NCI-H226 (cell line): ENCODE results near the gene FHL3.
A peak's percentile ranks its signal among the peaks of the same experiment; 100 is the strongest.

ENCODE experiments used
- DNase-seq: peaks from one replicate; pipeline ENCODE4 v3.0.0-alpha.2; 2015

The FHL3 gene, protein sequence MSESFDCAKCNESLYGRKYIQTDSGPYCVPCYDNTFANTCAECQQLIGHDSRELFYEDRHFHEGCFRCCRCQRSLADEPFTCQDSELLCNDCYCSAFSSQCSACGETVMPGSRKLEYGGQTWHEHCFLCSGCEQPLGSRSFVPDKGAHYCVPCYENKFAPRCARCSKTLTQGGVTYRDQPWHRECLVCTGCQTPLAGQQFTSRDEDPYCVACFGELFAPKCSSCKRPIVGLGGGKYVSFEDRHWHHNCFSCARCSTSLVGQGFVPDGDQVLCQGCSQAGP

DNA sequence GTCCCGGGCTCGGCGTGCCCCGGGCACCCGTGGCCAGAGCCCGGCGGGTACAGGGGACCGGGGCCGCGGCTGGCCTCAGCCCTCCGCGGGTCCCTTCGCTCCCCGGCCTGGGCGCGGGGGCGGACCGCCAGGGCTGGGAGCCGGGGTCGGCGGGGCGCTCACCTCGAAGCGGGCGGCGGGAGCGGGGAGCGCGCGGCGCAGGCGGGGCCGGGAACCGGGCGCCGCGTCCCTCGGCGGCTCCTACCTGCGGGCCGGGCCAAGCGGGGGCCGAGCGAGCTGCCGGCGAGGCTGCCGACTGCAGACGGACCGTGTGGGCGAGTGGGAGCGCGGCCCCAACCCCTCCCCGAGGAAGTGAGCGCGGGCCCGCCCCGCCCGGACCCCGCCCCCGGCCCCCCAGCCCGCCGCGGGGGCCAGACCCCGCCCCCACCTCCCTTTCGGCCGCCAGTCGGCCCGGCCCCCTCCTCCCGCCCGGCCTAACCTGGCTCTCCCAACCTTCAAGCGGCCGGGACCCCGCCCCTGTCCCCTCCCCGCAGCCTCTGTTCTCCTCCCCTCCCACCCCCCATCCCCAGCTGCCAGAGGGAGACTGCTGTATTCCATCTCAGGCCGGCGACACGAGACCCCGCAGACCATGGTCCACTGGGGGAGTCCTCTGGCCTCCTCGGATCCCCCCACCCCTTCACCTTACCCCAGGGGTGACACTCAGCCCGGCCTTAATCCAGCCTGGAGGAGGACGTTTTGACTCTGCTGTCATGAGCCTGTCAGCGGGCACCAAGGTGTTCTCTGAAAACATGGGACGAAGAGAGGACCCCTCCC is at the start of gene FHL3:
TSS of gene FHL3 (minus strand) at position 320 of the 813 bp plus-strand sequence. CDS start 6,102 bp downstream, outside the sequence.
- peak; percentile 27 for DNase-seq

DNA sequence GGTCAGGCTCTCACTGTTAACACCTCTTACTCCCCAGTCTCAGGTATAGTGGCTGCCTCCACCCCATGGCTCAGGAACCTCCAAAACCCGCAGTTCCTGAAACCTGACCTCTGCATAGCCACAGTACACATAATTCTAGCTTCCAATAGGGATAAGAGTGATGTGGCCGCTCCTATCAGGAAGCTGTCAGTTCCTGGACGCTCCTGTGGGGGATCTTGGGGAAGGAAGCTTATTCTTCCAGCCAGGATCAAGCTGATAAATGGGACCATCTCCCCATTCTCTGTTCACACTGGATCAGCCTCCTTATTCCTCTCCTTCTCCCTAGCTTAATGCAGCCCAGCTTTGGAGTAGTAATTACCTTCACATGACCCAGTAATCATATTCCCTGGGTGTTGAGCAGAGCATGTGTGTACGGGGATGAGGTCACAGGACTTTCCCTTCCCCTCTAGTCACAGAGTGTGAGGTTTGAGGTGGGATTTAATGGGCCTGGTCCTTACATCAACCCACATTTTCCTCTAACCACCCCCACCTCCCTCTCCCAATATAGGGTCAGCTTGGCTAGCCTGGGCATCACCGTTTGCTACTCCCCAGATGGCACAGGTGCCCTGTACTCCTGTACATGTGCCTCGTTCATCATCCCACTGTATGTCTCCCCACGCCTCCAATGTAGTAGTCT is 48.2 kb upstream of the FHL3 start:
- no peak for DNase-seq

DNA sequence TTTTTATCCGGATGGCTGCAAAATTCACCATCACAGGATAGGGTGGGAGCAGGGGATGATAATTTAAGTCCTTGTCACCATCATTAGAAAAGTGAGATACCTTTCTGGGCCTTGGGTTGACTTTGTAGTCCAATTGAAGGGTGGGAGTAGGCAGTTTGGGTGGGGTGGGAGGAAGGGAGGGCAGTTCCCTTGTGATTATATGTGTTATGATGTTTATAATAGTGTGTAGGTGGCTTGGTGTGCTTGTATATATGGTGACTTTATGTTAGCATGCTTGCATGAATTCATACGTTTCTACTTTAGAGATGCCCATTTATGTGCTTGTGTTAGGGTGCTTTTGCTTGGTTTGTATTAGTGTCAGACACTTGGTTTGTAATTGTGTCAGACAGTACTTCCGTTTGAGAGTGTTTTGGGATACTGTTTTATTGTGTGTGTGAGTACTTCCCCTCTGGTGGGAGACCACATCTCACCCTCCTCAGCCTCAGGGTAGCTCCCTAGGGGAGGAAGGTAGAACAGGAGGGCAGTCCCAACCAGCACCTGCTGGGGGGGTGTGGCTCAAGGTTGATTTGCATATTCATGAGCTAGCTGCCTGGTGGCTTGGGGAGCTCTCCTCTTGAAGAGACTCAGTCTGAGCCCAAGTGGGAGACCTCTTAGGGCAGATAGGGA is 47.6 kb upstream of the FHL3 start:
- no peak for DNase-seq

DNA sequence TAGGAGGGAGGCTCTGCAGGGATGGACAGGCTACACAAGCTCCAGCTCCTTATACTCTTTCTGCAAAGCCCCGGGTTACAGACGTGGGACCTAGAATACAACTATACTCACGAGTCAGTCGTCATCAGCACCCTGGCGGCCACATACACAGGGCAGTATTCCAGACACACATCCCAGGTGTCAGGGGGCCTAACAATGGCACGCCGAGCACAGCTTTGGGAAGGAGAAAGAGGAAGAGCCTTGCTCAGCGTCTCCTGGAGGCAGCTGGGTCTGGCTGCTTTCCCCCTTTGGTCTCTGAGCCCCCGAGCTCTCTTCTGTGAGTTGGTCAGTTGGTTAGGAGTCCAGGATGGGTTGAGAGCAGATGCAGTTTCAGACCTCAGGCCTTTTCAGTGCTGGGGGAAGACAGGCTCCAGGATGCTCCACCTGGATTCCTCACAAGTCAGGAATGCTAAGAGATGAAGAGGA is 45.8 kb upstream of the FHL3 start:
- no peak for DNase-seq

DNA sequence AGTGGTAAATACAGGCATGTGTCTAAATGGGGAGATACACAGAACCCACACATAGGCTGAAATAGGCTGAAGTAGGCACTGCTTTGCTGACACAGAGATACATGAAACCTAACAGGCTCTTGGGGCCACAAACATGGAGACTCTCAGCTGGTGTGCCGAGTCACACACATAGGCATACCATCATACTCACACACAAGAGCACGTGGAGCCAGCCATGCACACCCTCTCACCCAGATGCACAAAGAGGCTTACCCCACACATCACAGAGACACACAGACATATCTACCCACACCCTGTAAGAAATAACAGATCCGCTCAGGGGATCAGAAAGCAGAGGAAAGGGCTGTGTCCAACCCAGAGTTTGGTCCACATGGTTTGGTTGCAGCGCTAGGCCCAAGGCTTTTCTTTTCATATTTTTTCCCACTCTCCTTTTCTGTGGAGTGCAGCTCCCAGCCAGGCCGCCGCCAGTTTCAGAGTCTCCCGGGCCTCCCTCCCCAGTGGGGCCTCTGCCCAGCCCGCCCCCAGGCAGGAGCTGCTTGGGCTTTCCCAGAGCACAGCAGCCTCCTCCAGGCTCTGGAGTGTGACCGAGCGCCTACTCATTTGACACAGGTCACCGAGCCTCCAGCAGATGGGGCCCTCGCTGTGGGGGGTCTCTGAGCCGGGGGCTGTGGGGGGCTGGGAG is 45.2 kb upstream of the FHL3 start:
- no peak for DNase-seq

DNA sequence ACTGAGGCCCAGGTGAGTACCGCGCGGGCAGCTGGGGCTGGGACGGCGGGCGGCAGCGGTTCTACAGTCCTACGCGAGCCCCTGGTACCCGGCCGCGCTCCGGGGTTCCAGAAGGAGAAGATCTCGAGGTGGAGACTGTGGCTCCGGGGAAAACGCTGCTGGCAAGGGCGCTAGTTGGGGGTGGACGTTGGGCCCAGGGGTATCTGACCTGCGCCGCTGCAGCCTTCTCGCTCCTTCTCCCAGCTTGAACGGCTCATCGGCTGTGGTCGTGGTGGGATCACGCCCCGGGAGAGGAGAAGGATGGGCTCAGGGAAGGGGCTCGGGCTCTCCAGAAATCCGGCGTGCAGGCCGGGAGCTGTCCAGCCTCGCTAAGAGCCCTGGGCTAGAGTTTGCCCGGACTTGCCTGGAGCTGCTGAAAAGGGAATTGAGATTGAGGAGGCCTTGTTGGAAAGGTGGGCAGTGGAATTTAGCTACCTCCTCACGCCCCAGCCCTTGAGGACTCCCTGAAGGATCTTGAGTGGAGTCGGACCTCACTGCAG is 42.4 kb upstream of the FHL3 start:
- no peak for DNase-seq

DNA sequence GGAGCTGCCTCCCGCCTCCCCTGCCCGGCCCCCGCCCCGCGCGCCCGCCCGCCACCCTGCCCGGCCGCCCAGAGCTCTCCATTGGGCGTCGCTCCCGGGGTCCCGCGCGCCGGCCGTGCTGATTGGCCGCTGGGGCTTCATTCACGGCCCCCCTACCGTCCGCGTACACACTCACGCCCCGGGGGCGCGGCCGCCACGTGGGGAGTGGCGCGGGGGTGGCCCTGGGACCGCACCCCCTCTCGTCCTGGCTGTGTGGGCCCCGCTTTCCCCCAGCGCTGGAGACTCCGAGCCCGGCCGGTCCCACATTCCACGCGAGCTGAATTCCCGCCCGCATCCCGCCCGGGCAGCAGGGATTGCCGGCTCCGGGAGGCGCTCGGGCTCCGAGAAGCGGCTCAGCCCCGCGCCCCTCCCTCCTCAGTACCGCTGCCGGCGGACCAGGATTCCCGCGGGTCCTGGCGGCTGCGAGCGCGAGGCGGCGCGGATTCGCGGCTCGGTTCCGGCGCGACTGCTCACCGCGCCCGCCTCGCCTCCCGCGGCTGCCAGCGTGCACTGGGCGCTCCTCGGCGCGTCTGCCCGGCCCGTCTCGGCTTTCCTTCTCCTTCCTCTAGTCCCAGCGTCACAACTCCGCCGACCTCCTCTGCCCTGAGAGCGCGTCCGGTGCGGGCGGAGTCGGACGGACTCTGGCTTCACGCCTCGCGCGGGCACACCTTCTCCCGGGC is 41.7 kb upstream of the FHL3 start:
- DNase-seq = peak; percentile 89

DNA sequence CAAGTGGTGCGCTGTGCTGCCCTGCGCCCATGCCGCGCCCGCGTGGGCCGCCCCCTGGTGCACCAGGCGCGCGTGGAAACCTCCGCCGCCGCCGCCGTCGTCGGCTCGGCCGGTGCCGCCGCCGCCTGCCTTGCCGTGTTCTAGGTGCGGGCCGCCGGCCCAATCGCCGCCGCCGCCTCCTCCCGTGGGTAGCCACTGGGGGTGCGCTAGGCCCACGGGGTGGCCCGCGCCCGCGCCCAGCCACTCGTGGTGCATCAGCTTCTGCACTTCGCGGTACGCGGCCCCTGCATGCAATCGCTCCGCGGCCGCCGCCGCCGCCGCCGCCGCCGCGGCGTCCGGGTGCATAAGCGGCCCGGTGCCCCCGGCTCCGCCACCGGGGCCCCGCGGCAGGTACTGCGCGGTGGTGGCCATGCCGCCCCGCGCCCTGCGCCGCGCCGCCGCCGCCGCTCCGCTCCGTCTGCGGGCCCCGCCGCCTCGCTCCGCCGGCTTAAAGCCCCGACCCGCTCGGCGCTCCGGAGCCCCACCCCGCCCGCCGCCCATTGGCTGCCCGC is 41.1 kb upstream of the FHL3 start, which contains the start of gene POU3F1:
TSS of gene POU3F1 (minus strand) at position 461 of the 551 bp plus-strand sequence. CDS start at position 411, 50 bp downstream.
- DNase-seq = no peak

DNA sequence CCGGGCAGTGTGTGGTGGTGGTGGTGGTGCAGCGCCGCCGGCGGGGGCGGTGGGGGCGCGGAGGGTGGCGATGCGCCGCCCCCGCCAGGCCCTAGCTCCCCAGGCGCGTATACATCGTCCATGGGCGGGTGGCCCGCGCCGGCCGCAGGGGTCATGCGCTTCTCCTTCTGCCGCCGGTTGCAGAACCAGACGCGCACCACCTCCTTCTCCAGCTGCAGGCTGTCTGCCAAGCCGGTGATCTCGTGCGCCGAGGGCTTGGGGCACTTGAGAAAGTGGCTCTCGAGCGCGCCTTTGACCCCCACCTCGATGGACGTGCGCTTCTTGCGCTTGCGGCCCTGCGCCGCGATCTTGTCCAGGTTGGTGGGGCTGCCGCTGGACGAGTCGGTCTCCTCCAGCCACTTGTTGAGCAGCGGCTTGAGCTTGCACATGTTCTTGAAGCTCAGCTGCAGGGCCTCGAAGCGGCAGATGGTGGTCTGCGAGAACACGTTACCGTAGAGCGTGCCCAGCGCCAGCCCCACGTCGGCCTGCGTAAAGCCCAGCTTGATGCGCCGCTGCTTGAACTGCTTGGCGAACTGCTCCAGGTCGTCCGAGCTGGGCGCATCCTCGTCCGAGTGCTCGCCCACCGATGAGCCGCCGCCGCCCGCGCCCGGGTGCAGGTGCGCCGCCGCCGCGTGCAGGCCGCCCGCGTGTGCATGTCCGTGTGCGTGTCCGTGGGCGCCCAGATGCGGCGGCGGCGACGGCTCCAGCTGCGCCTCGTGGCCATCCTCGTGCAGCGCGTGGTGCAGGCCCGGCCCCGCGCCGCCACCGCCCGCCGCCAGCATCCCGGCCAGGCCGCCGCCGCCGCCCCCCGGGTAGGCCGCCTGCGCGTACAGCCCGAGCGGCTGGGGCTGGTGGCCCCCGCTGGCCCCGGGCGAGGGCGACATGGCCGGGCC is 40.4 kb upstream of the FHL3 start:
- no peak for DNase-seq

DNA sequence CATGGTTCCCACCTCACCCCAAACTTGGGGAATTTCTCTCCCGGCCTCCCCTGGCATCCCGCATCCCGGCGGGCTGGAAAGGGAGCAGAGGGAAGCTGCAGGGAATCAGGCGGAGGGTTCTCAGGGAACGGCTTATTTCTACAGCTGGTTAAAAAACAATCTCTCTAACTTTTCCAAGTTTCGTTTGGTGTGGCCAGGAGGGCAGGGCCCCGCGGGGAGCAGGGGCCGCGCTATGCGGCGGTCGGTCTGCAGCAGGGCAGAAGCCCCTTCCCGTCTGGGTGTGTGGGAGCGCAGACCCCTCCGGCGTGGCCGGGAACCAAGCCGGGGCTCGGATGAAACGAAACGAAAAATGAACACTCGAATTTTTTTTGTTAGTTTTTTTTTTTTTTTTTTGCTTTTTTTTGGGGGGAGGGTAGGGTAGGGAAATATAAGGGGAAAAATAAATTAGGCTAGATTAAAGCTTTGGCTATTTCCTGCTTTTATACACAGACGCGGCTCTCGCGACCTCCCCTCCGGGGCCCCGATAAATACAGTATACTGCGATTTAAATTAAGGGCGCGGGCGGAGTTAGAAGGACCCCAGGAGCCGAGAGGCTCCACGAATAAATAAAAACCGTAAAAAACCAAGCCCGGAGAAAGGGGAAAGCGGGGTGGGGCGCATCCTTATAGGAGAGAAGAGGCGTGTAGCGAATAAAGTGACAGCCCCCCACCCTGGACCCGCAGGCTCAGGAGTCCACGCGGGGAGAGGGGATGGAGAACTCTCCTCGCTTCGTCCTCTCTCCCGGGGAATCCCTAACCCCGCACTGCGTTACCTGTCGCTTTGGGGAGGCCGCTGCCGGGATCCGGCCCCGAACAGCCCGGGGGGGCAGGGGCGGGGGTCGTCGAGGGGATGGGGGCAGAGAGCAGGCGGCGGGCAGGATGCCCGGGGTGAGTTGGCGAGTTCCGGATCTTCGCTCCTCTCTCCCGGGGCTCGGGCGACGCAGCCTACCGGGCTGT is 39.2 kb upstream of the FHL3 start:
- no peak for DNase-seq

DNA sequence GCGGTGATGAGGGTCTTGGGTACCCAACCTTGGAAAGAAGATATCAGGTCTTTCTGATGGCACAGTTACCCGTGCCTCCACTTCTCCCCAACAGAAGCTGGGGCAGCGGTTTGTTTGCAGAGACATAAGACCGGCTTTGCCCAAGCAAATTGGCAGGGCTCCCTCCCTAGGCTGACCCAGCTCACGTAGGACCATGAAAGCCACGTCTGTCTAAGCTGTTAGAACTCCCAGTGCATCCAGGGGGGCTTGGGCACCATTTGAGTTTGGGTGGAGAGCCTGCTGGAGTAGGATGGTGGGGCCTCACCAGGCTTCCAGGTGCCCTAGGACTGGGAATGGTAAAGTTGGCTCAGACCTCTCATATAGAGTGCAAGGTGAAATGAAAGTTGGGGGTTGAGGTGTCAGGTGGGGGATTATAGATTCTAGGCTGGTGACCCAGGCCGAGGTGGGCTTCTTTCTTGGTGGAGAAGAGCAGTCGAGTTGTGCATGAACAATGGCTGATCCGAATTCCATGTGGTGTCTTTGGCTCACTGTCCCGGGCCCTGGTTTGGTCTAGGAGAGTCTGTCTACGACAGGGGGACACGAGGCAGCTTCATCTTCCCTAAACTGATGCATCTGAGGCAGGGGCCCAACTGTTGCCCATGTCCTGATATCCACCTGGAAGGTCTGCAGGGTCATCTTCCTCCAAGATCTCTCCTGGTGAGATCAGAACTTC is 37.9 kb upstream of the FHL3 start:
- DNase-seq = no peak

DNA sequence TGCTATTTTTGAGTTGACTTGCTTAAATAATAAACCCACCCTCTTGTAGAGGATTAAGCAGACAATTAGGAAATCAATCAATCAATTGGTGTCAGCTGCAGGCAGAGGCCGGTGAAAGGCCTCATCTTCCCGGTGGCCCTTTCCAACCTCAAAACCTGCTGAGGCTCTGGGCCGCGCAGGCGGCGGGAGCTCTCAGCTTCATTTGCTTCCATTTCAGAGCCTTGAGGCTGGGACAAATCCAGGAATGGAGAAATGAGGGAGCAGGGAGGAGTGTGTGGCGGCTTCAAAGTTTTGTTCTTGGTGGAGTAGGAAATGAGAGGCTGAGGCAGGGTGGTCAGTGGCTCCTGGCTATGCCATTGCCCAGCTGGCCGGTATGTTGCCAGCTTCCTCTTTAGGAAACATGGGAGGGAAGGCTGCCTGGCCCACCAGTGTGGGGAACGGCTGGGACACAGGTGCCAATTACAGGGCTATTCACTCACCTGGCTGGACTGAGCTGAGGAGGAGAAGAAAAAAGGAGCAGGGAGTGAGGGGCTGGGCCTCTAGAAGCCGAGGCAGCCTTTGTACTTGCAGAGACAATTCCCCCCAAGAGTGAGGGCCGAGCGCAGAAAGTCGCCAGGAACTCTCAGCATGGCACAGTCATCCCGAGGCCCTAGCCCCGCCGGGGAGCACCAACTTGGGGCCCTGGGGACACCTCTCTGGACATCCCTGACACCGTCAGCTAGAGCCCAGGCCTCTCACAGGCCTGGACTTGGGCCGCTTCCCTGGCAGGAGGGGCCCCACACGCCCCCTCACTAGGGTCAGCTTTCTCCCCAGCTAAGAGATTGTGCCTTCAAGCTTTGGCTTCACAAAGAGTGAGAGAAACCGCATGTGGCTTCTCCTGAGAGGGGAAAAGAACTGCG is 36.9 kb upstream of the FHL3 start:
- no peak for DNase-seq

DNA sequence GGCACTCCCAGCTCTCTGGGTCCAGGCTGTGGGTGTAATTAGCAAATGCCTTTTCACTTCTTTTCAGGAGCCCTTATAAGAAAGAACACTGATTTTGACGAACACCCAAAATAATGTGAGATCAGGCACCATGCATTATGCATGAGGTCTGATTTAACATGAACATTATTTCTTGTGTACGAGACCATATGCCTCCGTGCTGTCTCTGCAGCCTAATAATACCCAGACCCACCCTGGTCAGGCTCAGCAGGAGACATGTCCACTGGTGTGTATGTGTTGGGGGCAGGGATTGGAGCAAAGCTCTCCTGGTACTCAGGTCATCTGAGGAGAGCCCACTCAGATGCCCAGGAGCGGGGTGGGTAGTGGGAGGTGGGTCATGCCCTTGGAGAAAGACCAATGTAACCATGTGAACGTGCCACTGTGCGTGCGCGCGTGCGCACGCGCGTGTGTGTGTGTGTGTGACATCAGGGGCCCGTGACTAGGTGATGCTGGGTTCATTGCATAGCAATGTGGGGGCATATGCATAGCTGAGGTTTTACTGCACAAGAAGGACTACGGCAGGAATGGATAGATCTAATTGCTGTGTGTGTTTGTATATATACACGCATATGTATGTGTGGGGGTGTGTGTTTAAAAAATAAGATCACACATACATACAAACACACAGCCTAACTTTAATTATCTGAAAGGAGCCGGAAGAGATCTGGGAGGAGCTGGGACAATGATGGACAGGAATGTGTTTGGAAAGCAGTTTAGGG is 34.2 kb upstream of the FHL3 start:
- no peak for DNase-seq

DNA sequence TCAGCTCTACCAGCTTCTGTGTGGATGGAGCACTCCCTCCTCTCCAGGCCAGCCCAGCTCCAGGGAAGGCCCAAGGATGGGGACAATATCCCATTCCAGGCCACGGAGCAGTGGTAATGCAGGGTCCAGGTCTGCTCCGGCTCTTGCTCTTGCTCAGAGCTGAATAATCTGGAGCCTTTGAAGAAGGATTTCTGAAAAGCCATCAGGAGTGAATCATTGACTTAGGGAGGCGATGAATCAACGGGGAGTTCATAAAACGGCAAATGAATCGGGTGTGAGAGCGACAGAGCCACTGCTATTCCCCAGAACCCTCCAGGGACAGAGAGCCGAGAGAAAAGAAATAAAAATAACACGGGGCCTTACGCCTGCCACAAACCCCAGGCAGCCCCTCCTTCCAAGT is 33.5 kb upstream of the FHL3 start:
- no peak for DNase-seq

DNA sequence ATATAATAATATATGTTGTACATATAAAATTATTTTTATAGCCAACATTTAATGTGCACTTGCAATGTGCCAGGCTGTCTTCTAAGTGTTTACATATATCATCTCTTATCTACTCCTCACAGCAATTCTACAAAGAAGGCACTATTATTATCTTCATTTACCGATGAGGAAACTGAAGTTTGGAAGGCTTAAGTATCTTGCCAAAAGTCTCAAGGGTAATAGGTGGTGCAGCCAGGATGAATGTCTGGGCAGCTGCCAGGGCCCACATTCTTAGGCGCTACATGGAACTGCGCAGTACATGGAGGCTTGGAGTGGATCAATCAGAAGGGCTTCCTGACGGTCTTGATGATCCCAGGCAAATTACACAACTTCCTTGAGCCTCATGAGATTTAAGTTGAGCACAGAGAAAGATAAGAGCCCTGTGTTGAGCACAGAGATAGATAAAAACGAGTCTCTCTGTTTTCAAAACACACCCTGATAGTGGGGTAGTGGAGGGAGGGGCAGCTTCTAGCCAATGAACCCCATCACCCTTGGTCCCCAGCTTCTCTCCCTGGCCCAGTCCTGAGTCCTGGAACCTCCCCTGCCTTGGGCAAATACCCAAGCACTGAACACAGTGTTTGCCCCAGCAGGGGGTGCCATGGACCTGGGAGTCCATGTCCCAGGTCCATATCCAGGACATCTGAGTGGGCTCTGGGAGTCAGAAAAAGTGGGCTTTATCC is 32.1 kb upstream of the FHL3 start:
- DNase-seq = peak; percentile 56
